KOPT-K1 (cell line): ENCODE results near the gene CELF2.

ENCODE experiments used
- H3K27ac ChIP-seq: fragments of 200-600 bp; sonication (generic); 2 replicates; pipeline ENCODE4 v1.5.1; 2016; ENCODE audit warnings: antibody characterized with exemption, mild to moderate bottlenecking, low read depth, low read length; ENCODE audit not compliant: poor library complexity, severe bottlenecking
- H3K36me3 ChIP-seq: fragments of 200-600 bp; sonication (generic); 2 replicates; pipeline ENCODE4 v1.5.1; 2017; ENCODE audit warnings: antibody characterized with exemption, mild to moderate bottlenecking, low read length, moderate library complexity; ENCODE audit not compliant: insufficient read depth
- H3K9me3 ChIP-seq: fragments of 200-600 bp; sonication (generic); 2 replicates; pipeline ENCODE4 v1.5.1; 2017; ENCODE audit warnings: antibody characterized with exemption, low read length, mild to moderate bottlenecking; ENCODE audit not compliant: insufficient read depth, poor library complexity, severe bottlenecking

CELF2 gene

GRCh38 chr10:11148142-11149028, 130.7 kb downstream of the CELF2 start:
- Histone ChIP-seq H3K9me3 (no peaks in the 10 kb centered on the region), H3K36me3 (no peaks in the 10 kb centered on the region), H3K27ac (peak overlapping the region; percentile 87)

GRCh38 chr10:11149807-11150141, 132.1 kb downstream of the CELF2 start:
- Histone ChIP-seq H3K9me3 (no peaks in the 10 kb centered on the region), H3K36me3 (no peaks in the 10 kb centered on the region), H3K27ac (peak overlapping the region; percentile 87)

GRCh38 chr10:11150231-11150731, 132.6 kb downstream of the CELF2 start:
- H3K27ac ChIP-seq = peak overlapping the region; percentile 87

GRCh38 chr10:11150879-11151415, 133.3 kb downstream of the CELF2 start:
- H3K9me3 ChIP-seq = no peaks in the 10 kb centered on the region
- peak overlapping the region; percentile 87 for H3K27ac ChIP-seq
- no peaks in the 10 kb centered on the region for H3K36me3 ChIP-seq

More at GRCh38 chr10:11150231-11150731, 132.6 kb downstream of the CELF2 start:
- Histone ChIP-seq H3K9me3 (no peaks in the 10 kb centered on the region), H3K36me3 (no peaks in the 10 kb centered on the region)

- no peaks in the 10 kb centered on the region for H3K36me3 ChIP-seq
- H3K27ac ChIP-seq = no peak overlapping the region
- H3K9me3 ChIP-seq = no peaks in the 10 kb centered on the region
Measured at GRCh38 chr10:11152801-11153200, 135.1 kb downstream of the CELF2 start.

GRCh38 chr10:11153245-11153644, 135.6 kb downstream of the CELF2 start:
- no peak overlapping the region for H3K27ac ChIP-seq
- H3K36me3 ChIP-seq = no peaks in the 10 kb centered on the region
- no peaks in the 10 kb centered on the region for H3K9me3 ChIP-seq

GRCh38 chr10:11153766-11154165, 136.1 kb downstream of the CELF2 start:
- Histone ChIP-seq H3K27ac (no peak overlapping the region), H3K9me3 (no peaks in the 10 kb centered on the region), H3K36me3 (no peaks in the 10 kb centered on the region)

GRCh38 chr10:11154333-11154732, 136.7 kb downstream of the CELF2 start:
- no peaks in the 10 kb centered on the region for H3K9me3 ChIP-seq
- no peaks in the 10 kb centered on the region for H3K36me3 ChIP-seq
- H3K27ac ChIP-seq = no peak overlapping the region

- H3K9me3 ChIP-seq = no peaks in the 10 kb centered on the region
- no peak overlapping the region for H3K27ac ChIP-seq
- H3K36me3 ChIP-seq = no peaks in the 10 kb centered on the region
Measured at GRCh38 chr10:11154849-11155498, 137.3 kb downstream of the CELF2 start.

GRCh38 chr10:11156480-11156879, 138.8 kb downstream of the CELF2 start:
- Histone ChIP-seq H3K27ac (no peak overlapping the region), H3K36me3 (no peaks in the 10 kb centered on the region), H3K9me3 (no peaks in the 10 kb centered on the region)

- no peaks in the 10 kb centered on the region for H3K9me3 ChIP-seq
- H3K27ac ChIP-seq = peak overlapping the region; percentile 50
- no peaks in the 10 kb centered on the region for H3K36me3 ChIP-seq
Measured at GRCh38 chr10:11157292-11158076, 139.8 kb downstream of the CELF2 start.

- H3K9me3 ChIP-seq = no peaks in the 10 kb centered on the region
- no peaks in the 10 kb centered on the region for H3K36me3 ChIP-seq
Measured at GRCh38 chr10:11158080-11158479, 140.4 kb downstream of the CELF2 start.

GRCh38 chr10:11159543-11160215, 142.0 kb downstream of the CELF2 start:
- Histone ChIP-seq H3K27ac (no peak overlapping the region), H3K9me3 (no peaks in the 10 kb centered on the region), H3K36me3 (no peaks in the 10 kb centered on the region)

More at GRCh38 chr10:11158080-11158479, 140.4 kb downstream of the CELF2 start:
- peak overlapping the region; percentile 50 for H3K27ac ChIP-seq

GRCh38 chr10:11161096-11161495, 143.4 kb downstream of the CELF2 start:
- H3K27ac ChIP-seq = peak overlapping the region; percentile 98
- no peaks in the 10 kb centered on the region for H3K36me3 ChIP-seq
- H3K9me3 ChIP-seq = no peaks in the 10 kb centered on the region
